Measurements from ENCODE around the gene RIC8B.
"Not testable (repeated sequence)": the region's sequence is repeated elsewhere in the genome, so short reads cannot be mapped to it uniquely, and the experiment has no call there.

RIC8B gene

GRCh38 chr12:106774005-106774807 lies at the start of gene RIC8B:
Gene RIC8B, plus strand, starts transcription at chr12:106774682. Its CDS starts 64 bp downstream, at chr12:106774746.
- H3K9me3 ChIP-seq (ENCODE audit: control insufficient read depth, insufficient read depth, low read length): no peaks in the 10 kb centered on the region
- H3K36me3 ChIP-seq (ENCODE audit: insufficient read depth, low read length): no peaks in the 10 kb centered on the region
- peaks cover 25% of the 10 kb centered on the region for H3K4me1 ChIP-seq (ENCODE audit: insufficient read depth, low read length)
- H3K9ac ChIP-seq (ENCODE audit: low read depth, low read length): peak within 1 kb of the TSS; percentile 76

- H3K36me3 ChIP-seq (ENCODE audit: insufficient read depth, low read length): no peaks in the 10 kb centered on the region
- H3K9me3 ChIP-seq (ENCODE audit: control insufficient read depth, insufficient read depth, low read length): no peaks in the 10 kb centered on the region
- peaks cover 17% of the 10 kb centered on the region for H3K4me1 ChIP-seq (ENCODE audit: insufficient read depth, low read length)
- no peak overlapping the region for H3K9ac ChIP-seq (ENCODE audit: low read depth, low read length)
Measured at GRCh38 chr12:106724934-106725333, 49.5 kb upstream of the RIC8B start.

- peaks cover 17% of the 10 kb centered on the region for H3K4me1 ChIP-seq (ENCODE audit: insufficient read depth, low read length)
- not testable (repeated sequence) for H3K36me3 ChIP-seq (ENCODE audit: insufficient read depth, low read length); H3K9me3 ChIP-seq (ENCODE audit: control insufficient read depth, insufficient read depth, low read length); H3K9ac ChIP-seq (ENCODE audit: low read depth, low read length)
Measured at GRCh38 chr12:106726603-106727202, 47.8 kb upstream of the RIC8B start.

GRCh38 chr12:106729611-106730010 lies 44.9 kb upstream of the RIC8B start:
- no peaks in the 10 kb centered on the region; the same call in 1 of the 2 replicates for H3K36me3 ChIP-seq (ENCODE audit: insufficient read depth, low read length)
- H3K9ac ChIP-seq (ENCODE audit: low read depth, low read length): no peak overlapping the region
- H3K9me3 ChIP-seq (ENCODE audit: control insufficient read depth, insufficient read depth, low read length): no peaks in the 10 kb centered on the region
- no peaks in the 10 kb centered on the region for H3K4me1 ChIP-seq (ENCODE audit: insufficient read depth, low read length)

- Histone ChIP-seq H3K4me1 (ENCODE audit: insufficient read depth, low read length) (no peaks in the 10 kb centered on the region), H3K9ac (ENCODE audit: low read depth, low read length) (no peak overlapping the region), H3K9me3 (ENCODE audit: control insufficient read depth, insufficient read depth, low read length) (no peaks in the 10 kb centered on the region)
Measured at GRCh38 chr12:106732890-106733289, 41.6 kb upstream of the RIC8B start.

GRCh38 chr12:106733660-106734059 lies 40.8 kb upstream of the RIC8B start:
- no peak overlapping the region for H3K9ac ChIP-seq (ENCODE audit: low read depth, low read length)
- H3K9me3 ChIP-seq (ENCODE audit: control insufficient read depth, insufficient read depth, low read length): no peaks in the 10 kb centered on the region
- H3K4me1 ChIP-seq (ENCODE audit: insufficient read depth, low read length): no peaks in the 10 kb centered on the region
- H3K36me3 ChIP-seq (ENCODE audit: insufficient read depth, low read length): no peaks in the 10 kb centered on the region; the same call in 1 of the 2 replicates

More at GRCh38 chr12:106732890-106733289, 41.6 kb upstream of the RIC8B start:
- H3K36me3 ChIP-seq (ENCODE audit: insufficient read depth, low read length): no peaks in the 10 kb centered on the region; the same call in 1 of the 2 replicates

- Histone ChIP-seq H3K9me3 (ENCODE audit: control insufficient read depth, insufficient read depth, low read length) (no peaks in the 10 kb centered on the region), H3K9ac (ENCODE audit: low read depth, low read length) (no peak overlapping the region)
Measured at GRCh38 chr12:106736051-106736957, 38.2 kb upstream of the RIC8B start.

GRCh38 chr12:106739318-106739717 lies 35.2 kb upstream of the RIC8B start:
- Histone ChIP-seq H3K9me3 (ENCODE audit: control insufficient read depth, insufficient read depth, low read length) (no peaks in the 10 kb centered on the region), H3K9ac (ENCODE audit: low read depth, low read length) (no peak overlapping the region)

More at GRCh38 chr12:106736051-106736957, 38.2 kb upstream of the RIC8B start:
- H3K36me3 ChIP-seq (ENCODE audit: insufficient read depth, low read length): no peaks in the 10 kb centered on the region
- H3K4me1 ChIP-seq (ENCODE audit: insufficient read depth, low read length): peaks cover 17% of the 10 kb centered on the region

GRCh38 chr12:106739815-106740530 lies 34.5 kb upstream of the RIC8B start:
- Histone ChIP-seq H3K4me1 (ENCODE audit: insufficient read depth, low read length) (peaks cover 17% of the 10 kb centered on the region), H3K9me3 (ENCODE audit: control insufficient read depth, insufficient read depth, low read length) (no peaks in the 10 kb centered on the region), H3K36me3 (ENCODE audit: insufficient read depth, low read length) (no peaks in the 10 kb centered on the region), H3K9ac (ENCODE audit: low read depth, low read length) (no peak overlapping the region)

More at GRCh38 chr12:106739318-106739717, 35.2 kb upstream of the RIC8B start:
- no peaks in the 10 kb centered on the region for H3K36me3 ChIP-seq (ENCODE audit: insufficient read depth, low read length)
- peaks cover 17% of the 10 kb centered on the region for H3K4me1 ChIP-seq (ENCODE audit: insufficient read depth, low read length)

- Histone ChIP-seq H3K9ac (ENCODE audit: low read depth, low read length) (no peak overlapping the region), H3K9me3 (ENCODE audit: control insufficient read depth, insufficient read depth, low read length) (no peaks in the 10 kb centered on the region), H3K4me1 (ENCODE audit: insufficient read depth, low read length) (peaks cover 17% of the 10 kb centered on the region), H3K36me3 (ENCODE audit: insufficient read depth, low read length) (no peaks in the 10 kb centered on the region)
Measured at GRCh38 chr12:106740818-106741217, 33.7 kb upstream of the RIC8B start.

- no peaks in the 10 kb centered on the region for H3K36me3 ChIP-seq (ENCODE audit: insufficient read depth, low read length)
- peaks cover 17% of the 10 kb centered on the region for H3K4me1 ChIP-seq (ENCODE audit: insufficient read depth, low read length)
- H3K9me3 ChIP-seq (ENCODE audit: control insufficient read depth, insufficient read depth, low read length): no peaks in the 10 kb centered on the region
- H3K9ac ChIP-seq (ENCODE audit: low read depth, low read length): no peak overlapping the region
Measured at GRCh38 chr12:106741247-106741646, 33.2 kb upstream of the RIC8B start.

- Histone ChIP-seq H3K36me3 (ENCODE audit: insufficient read depth, low read length) (no peaks in the 10 kb centered on the region), H3K4me1 (ENCODE audit: insufficient read depth, low read length) (peaks cover 17% of the 10 kb centered on the region), H3K9ac (ENCODE audit: low read depth, low read length) (no peak overlapping the region), H3K9me3 (ENCODE audit: control insufficient read depth, insufficient read depth, low read length) (no peaks in the 10 kb centered on the region)
Measured at GRCh38 chr12:106743270-106743988, 31.1 kb upstream of the RIC8B start.

- H3K9me3 ChIP-seq (ENCODE audit: control insufficient read depth, insufficient read depth, low read length): no peaks in the 10 kb centered on the region
- H3K9ac ChIP-seq (ENCODE audit: low read depth, low read length): no peak overlapping the region
- peaks cover 12% of the 10 kb centered on the region for H3K4me1 ChIP-seq (ENCODE audit: insufficient read depth, low read length)
- no peaks in the 10 kb centered on the region for H3K36me3 ChIP-seq (ENCODE audit: insufficient read depth, low read length)
Measured at GRCh38 chr12:106744600-106744999, 29.9 kb upstream of the RIC8B start.
